ENCODE results near the gene TUBGCP4.
A peak's percentile ranks its signal among the peaks of the same experiment; 100 is the strongest.
"Not testable (repeated sequence)": the region's sequence is repeated elsewhere in the genome, so short reads cannot be mapped to it uniquely, and the experiment has no call there.

The TUBGCP4 gene

GRCh38 chr15:43361313-43361903 lies 9.5 kb upstream of the TUBGCP4 start:
- no peak overlapping the region for H3K4me3 ChIP-seq (ENCODE audit: low read length)
- peaks cover 75% of the 10 kb centered on the region for H3K36me3 ChIP-seq (ENCODE audit: insufficient read depth, low read length)
- peaks cover 33% of the 10 kb centered on the region for H3K9me3 ChIP-seq (ENCODE audit: insufficient read depth, low read depth, low read length)
- no peaks in the 10 kb centered on the region for H3K27me3 ChIP-seq (ENCODE audit: insufficient read depth, low read length)
- no peaks in the 10 kb centered on the region for H3K4me1 ChIP-seq (ENCODE audit: insufficient read depth, low read length)
- H3K27ac ChIP-seq (ENCODE audit: low read depth, low read length), result no peak overlapping the region
- WGBS, result 96% methylated on average over 7 of the region's 7 CpGs
- H3K9ac ChIP-seq (ENCODE audit: low read depth, low read length), result no peak overlapping the region

GRCh38 chr15:43370310-43370974 lies 459 bp upstream of the TUBGCP4 start:
- Histone ChIP-seq H3K9me3 (ENCODE audit: insufficient read depth, low read depth, low read length) (no peaks in the 10 kb centered on the region), H3K27me3 (ENCODE audit: insufficient read depth, low read length) (no peaks in the 10 kb centered on the region), H3K36me3 (ENCODE audit: insufficient read depth, low read length) (peaks cover 33% of the 10 kb centered on the region), H3K4me3 (ENCODE audit: low read length) (peak overlapping the region; percentile 82), H3K27ac (ENCODE audit: low read depth, low read length) (0 out of 2 replicates have a peak overlapping the region, but pooled peaks have one; percentile 15), H3K9ac (ENCODE audit: low read depth, low read length) (peak overlapping the region; percentile 72), H3K4me1 (ENCODE audit: insufficient read depth, low read length) (peaks cover 12% of the 10 kb centered on the region)
- 1% methylated on average over 45 of the region's 45 CpGs for WGBS

- no peaks in the 10 kb centered on the region for H3K9me3 ChIP-seq (ENCODE audit: insufficient read depth, low read depth, low read length)
- H3K4me3 ChIP-seq (ENCODE audit: low read length), result no peak overlapping the region
- H3K27me3 ChIP-seq (ENCODE audit: insufficient read depth, low read length), result no peaks in the 10 kb centered on the region
- peaks cover 46% of the 10 kb centered on the region for H3K36me3 ChIP-seq (ENCODE audit: insufficient read depth, low read length)
- no peak overlapping the region for H3K9ac ChIP-seq (ENCODE audit: low read depth, low read length)
- peaks cover 7% of the 10 kb centered on the region; the same call in 1 of the 2 replicates for H3K4me1 ChIP-seq (ENCODE audit: insufficient read depth, low read length)
- H3K27ac ChIP-seq (ENCODE audit: low read depth, low read length), result no peak overlapping the region
- 87% methylated on average over 13 of the region's 13 CpGs for WGBS
Observed at GRCh38 chr15:43376017-43376705, 5.3 kb downstream of the TUBGCP4 start.

- no peak overlapping the region for H3K9ac ChIP-seq (ENCODE audit: low read depth, low read length)
- peaks cover 69% of the 10 kb centered on the region for H3K36me3 ChIP-seq (ENCODE audit: insufficient read depth, low read length)
- H3K27me3 ChIP-seq (ENCODE audit: insufficient read depth, low read length), result no peaks in the 10 kb centered on the region
- H3K9me3 ChIP-seq (ENCODE audit: insufficient read depth, low read depth, low read length), result no peaks in the 10 kb centered on the region
- no peak overlapping the region for H3K4me3 ChIP-seq (ENCODE audit: low read length)
- no peak overlapping the region for H3K27ac ChIP-seq (ENCODE audit: low read depth, low read length)
- H3K4me1 ChIP-seq (ENCODE audit: insufficient read depth, low read length), result no peaks in the 10 kb centered on the region
Observed at GRCh38 chr15:43378601-43379000, 7.7 kb downstream of the TUBGCP4 start.

- Histone ChIP-seq H3K36me3 (ENCODE audit: insufficient read depth, low read length) (peaks cover 90% of the 10 kb centered on the region), H3K27ac (ENCODE audit: low read depth, low read length) (no peak overlapping the region), H3K9me3 (ENCODE audit: insufficient read depth, low read depth, low read length) (no peaks in the 10 kb centered on the region), H3K4me1 (ENCODE audit: insufficient read depth, low read length) (no peaks in the 10 kb centered on the region), H3K9ac (ENCODE audit: low read depth, low read length) (no peak overlapping the region), H3K4me3 (ENCODE audit: low read length) (no peak overlapping the region), H3K27me3 (ENCODE audit: insufficient read depth, low read length) (no peaks in the 10 kb centered on the region)
- 97% methylated on average over 3 of the region's 4 CpGs for WGBS
Observed at GRCh38 chr15:43382310-43382709, 11.4 kb downstream of the TUBGCP4 start.

- no peaks in the 10 kb centered on the region for H3K27me3 ChIP-seq (ENCODE audit: insufficient read depth, low read length)
- no peak overlapping the region for H3K27ac ChIP-seq (ENCODE audit: low read depth, low read length)
- H3K36me3 ChIP-seq (ENCODE audit: insufficient read depth, low read length), result peaks cover 88% of the 10 kb centered on the region
- no peaks in the 10 kb centered on the region for H3K4me1 ChIP-seq (ENCODE audit: insufficient read depth, low read length)
- H3K9me3 ChIP-seq (ENCODE audit: insufficient read depth, low read depth, low read length), result no peaks in the 10 kb centered on the region
- H3K4me3 ChIP-seq (ENCODE audit: low read length), result no peak overlapping the region
- 92% methylated on average over 2 of the region's 2 CpGs for WGBS
- no peak overlapping the region for H3K9ac ChIP-seq (ENCODE audit: low read depth, low read length)
Observed at GRCh38 chr15:43383070-43383469, 12.2 kb downstream of the TUBGCP4 start.

- no peaks in the 10 kb centered on the region for H3K4me1 ChIP-seq (ENCODE audit: insufficient read depth, low read length)
- H3K36me3 ChIP-seq (ENCODE audit: insufficient read depth, low read length), result peaks cover 48% of the 10 kb centered on the region
- no peaks in the 10 kb centered on the region for H3K9me3 ChIP-seq (ENCODE audit: insufficient read depth, low read depth, low read length)
- WGBS, result 97% methylated on average over 8 of the region's 8 CpGs
- H3K27me3 ChIP-seq (ENCODE audit: insufficient read depth, low read length), result no peaks in the 10 kb centered on the region
- no peak overlapping the region for H3K4me3 ChIP-seq (ENCODE audit: low read length)
- no peak overlapping the region for H3K9ac ChIP-seq (ENCODE audit: low read depth, low read length)
- no peak overlapping the region for H3K27ac ChIP-seq (ENCODE audit: low read depth, low read length)
Observed at GRCh38 chr15:43390723-43391122, 19.8 kb downstream of the TUBGCP4 start.

GRCh38 chr15:43393592-43393991 lies 22.7 kb downstream of the TUBGCP4 start:
- not testable (repeated sequence) for H3K9me3 ChIP-seq (ENCODE audit: insufficient read depth, low read depth, low read length); H3K4me3 ChIP-seq (ENCODE audit: low read length); H3K27ac ChIP-seq (ENCODE audit: low read depth, low read length); H3K4me1 ChIP-seq (ENCODE audit: insufficient read depth, low read length); H3K27me3 ChIP-seq (ENCODE audit: insufficient read depth, low read length); H3K9ac ChIP-seq (ENCODE audit: low read depth, low read length)
- peaks cover 54% of the 10 kb centered on the region for H3K36me3 ChIP-seq (ENCODE audit: insufficient read depth, low read length)
- 97% methylated on average over 3 of the region's 6 CpGs for WGBS

- peaks cover 97% of the 10 kb centered on the region for H3K36me3 ChIP-seq (ENCODE audit: insufficient read depth, low read length)
Observed at GRCh38 chr15:43402255-43402654, 31.4 kb downstream of the TUBGCP4 start.

GRCh38 chr15:43403616-43404015 lies 32.7 kb downstream of the TUBGCP4 start:
- no peak overlapping the region for H3K4me3 ChIP-seq (ENCODE audit: low read length)
- WGBS, result 96% methylated on average over 7 of the region's 8 CpGs
- no peaks in the 10 kb centered on the region for H3K27me3 ChIP-seq (ENCODE audit: insufficient read depth, low read length)
- peaks cover 97% of the 10 kb centered on the region for H3K36me3 ChIP-seq (ENCODE audit: insufficient read depth, low read length)
- no peak overlapping the region for H3K9ac ChIP-seq (ENCODE audit: low read depth, low read length)
- H3K4me1 ChIP-seq (ENCODE audit: insufficient read depth, low read length), result no peaks in the 10 kb centered on the region
- H3K27ac ChIP-seq (ENCODE audit: low read depth, low read length), result no peak overlapping the region
- no peaks in the 10 kb centered on the region for H3K9me3 ChIP-seq (ENCODE audit: insufficient read depth, low read depth, low read length)

More at GRCh38 chr15:43402255-43402654, 31.4 kb downstream of the TUBGCP4 start:
- no peak overlapping the region for H3K27ac ChIP-seq (ENCODE audit: low read depth, low read length)
- no peak overlapping the region for H3K9ac ChIP-seq (ENCODE audit: low read depth, low read length)
- H3K4me1 ChIP-seq (ENCODE audit: insufficient read depth, low read length), result no peaks in the 10 kb centered on the region
- no peak overlapping the region for H3K4me3 ChIP-seq (ENCODE audit: low read length)
- WGBS, result 92% methylated on average over 3 of the region's 3 CpGs
- H3K27me3 ChIP-seq (ENCODE audit: insufficient read depth, low read length), result no peaks in the 10 kb centered on the region
- no peaks in the 10 kb centered on the region for H3K9me3 ChIP-seq (ENCODE audit: insufficient read depth, low read depth, low read length)

GRCh38 chr15:43404130-43404529 lies 33.2 kb downstream of the TUBGCP4 start:
- Histone ChIP-seq H3K9ac (ENCODE audit: low read depth, low read length) (no peak overlapping the region), H3K27ac (ENCODE audit: low read depth, low read length) (no peak overlapping the region), H3K27me3 (ENCODE audit: insufficient read depth, low read length) (no peaks in the 10 kb centered on the region), H3K9me3 (ENCODE audit: insufficient read depth, low read depth, low read length) (no peaks in the 10 kb centered on the region), H3K4me1 (ENCODE audit: insufficient read depth, low read length) (no peaks in the 10 kb centered on the region), H3K36me3 (ENCODE audit: insufficient read depth, low read length) (peaks cover 97% of the 10 kb centered on the region), H3K4me3 (ENCODE audit: low read length) (no peak overlapping the region)
- 95% methylated on average over 4 of the region's 5 CpGs for WGBS

All from HUES64 (cell line).